Measurements from ENCODE around the gene HES5. TPM values are rescaled to one million over a fixed set of nuclear protein-coding genes. Genes with fewer than 3 reads are reported as not detected.
"Not testable (repeated sequence)": the region's sequence is repeated elsewhere in the genome, so short reads cannot be mapped to it uniquely, and the experiment has no call there.

Gene HES5
- total RNA-seq (not detected in 2 replicates), polyA plus RNA-seq (not detected in 2 replicates), polyA minus RNA-seq (ENCODE audit: low replicate concordance) (not detected in 2 replicates)
- not detected in 2 replicates for polyA plus RNA-seq (2012)

- Histone ChIP-seq H4K20me1 (ENCODE audit: control insufficient read depth, extremely low read depth, insufficient read depth, low read length) (no peaks in the 10 kb centered on the region), H3K27ac (ENCODE audit: insufficient read depth, low read length) (no peak within 1 kb of the TSS), H3K27me3 (ENCODE audit: control insufficient read depth, insufficient read depth, low read length) (peaks cover 14% of the 10 kb centered on the region), H3K9ac (ENCODE audit: insufficient read depth, low read length) (no peak within 1 kb of the TSS), H2AFZ (ENCODE audit: low read length) (no peak within 1 kb of the TSS), H3K36me3 (ENCODE audit: control insufficient read depth, insufficient read depth, low read length) (no peaks in the 10 kb centered on the region), H3K4me2 (ENCODE audit: extremely low read depth, insufficient read depth, low read length) (no peak within 1 kb of the TSS), H3K79me2 (ENCODE audit: control insufficient read depth, insufficient read depth, low read length) (peaks cover 10% of the 10 kb centered on the region), H3K4me3 (replicated peaks in 1 of 4; ENCODE audit: control extremely low read depth in 1 of 4, insufficient read depth in 1 of 4, low read depth in 3 of 4, low read length in 4 of 4) (no peak within 1 kb of the TSS), H3K4me1 (ENCODE audit: control insufficient read depth, extremely low read depth, insufficient read depth, low read length) (peaks cover 5% of the 10 kb centered on the region), H3K9me3 (ENCODE audit: control insufficient read depth, insufficient read depth, low read depth, low read length) (no peaks in the 10 kb centered on the region)
- no peak for DNase-seq (ENCODE audit: low read depth in 2 of 2)
- TF ChIP-seq EZH2 (IDR thresholded peaks at IDR 0.05; ENCODE audit: low read length, missing control alignments) = peak; percentile 99
- TF ChIP-seq, protein P1, sequence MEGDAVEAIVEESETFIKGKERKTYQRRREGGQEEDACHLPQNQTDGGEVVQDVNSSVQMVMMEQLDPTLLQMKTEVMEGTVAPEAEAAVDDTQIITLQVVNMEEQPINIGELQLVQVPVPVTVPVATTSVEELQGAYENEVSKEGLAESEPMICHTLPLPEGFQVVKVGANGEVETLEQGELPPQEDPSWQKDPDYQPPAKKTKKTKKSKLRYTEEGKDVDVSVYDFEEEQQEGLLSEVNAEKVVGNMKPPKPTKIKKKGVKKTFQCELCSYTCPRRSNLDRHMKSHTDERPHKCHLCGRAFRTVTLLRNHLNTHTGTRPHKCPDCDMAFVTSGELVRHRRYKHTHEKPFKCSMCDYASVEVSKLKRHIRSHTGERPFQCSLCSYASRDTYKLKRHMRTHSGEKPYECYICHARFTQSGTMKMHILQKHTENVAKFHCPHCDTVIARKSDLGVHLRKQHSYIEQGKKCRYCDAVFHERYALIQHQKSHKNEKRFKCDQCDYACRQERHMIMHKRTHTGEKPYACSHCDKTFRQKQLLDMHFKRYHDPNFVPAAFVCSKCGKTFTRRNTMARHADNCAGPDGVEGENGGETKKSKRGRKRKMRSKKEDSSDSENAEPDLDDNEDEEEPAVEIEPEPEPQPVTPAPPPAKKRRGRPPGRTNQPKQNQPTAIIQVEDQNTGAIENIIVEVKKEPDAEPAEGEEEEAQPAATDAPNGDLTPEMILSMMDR (conservative IDR thresholded peaks at IDR 0.05 in 1 of 2, IDR thresholded peaks at IDR 0.05 in 1 of 2; ENCODE audit: low read depth in 1 of 2, low read length in 2 of 2) = no peak
Observed at GRCh38 chr1:2529784-2530512, at the start of gene HES5. HES5 (minus strand) TSS chr1:2530263; CDS start chr1:2530164, 99 bp downstream.

GRCh38 chr1:2578758-2579118, 48.7 kb upstream of the HES5 start:
- H3K27me3 ChIP-seq (ENCODE audit: control insufficient read depth, insufficient read depth, low read length) = peaks cover 6% of the 10 kb centered on the region

DNA sequence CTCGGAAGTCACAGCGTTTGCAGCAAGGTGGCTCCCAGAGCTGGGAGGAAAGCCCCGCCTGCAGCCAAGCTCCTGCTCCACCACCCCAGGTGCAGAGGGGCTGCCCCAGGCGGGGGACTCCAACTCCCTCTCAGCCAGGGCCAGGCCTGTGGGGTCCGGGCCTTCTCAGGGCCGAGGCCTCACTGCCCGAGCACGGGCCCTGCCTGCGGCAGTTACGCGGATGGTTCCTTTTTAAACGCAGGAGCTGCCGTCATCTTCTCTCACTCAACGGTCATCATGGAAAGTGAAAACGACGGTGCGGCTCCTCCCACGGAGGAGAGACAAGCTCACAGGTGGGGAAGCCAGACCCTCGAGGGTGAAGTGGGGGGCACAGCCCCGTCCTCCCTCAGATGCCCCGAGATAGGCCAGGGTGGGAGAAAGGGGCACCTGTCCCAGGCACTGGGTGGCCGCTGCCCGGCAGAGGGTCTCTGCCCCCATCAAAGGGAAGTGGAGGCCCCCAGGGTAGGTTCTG, 47.6 kb upstream of the HES5 start:
- H3K9ac ChIP-seq (ENCODE audit: insufficient read depth, low read length); H2AFZ ChIP-seq (ENCODE audit: low read length); H3K4me2 ChIP-seq (ENCODE audit: extremely low read depth, insufficient read depth, low read length); H3K9me3 ChIP-seq (ENCODE audit: control insufficient read depth, insufficient read depth, low read depth, low read length); H4K20me1 ChIP-seq (ENCODE audit: control insufficient read depth, extremely low read depth, insufficient read depth, low read length); H3K27me3 ChIP-seq (ENCODE audit: control insufficient read depth, insufficient read depth, low read length); H3K79me2 ChIP-seq (ENCODE audit: control insufficient read depth, insufficient read depth, low read length); H3K27ac ChIP-seq (ENCODE audit: insufficient read depth, low read length); DNase-seq (ENCODE audit: low read depth in 2 of 2); H3K4me1 ChIP-seq (ENCODE audit: control insufficient read depth, extremely low read depth, insufficient read depth, low read length); H3K36me3 ChIP-seq (ENCODE audit: control insufficient read depth, insufficient read depth, low read length); H3K4me3 ChIP-seq (replicated peaks in 1 of 4; ENCODE audit: control extremely low read depth in 1 of 4, insufficient read depth in 1 of 4, low read depth in 3 of 4, low read length in 4 of 4): not testable (repeated sequence)

More at GRCh38 chr1:2578758-2579118, 48.7 kb upstream of the HES5 start:
- H3K27ac ChIP-seq (ENCODE audit: insufficient read depth, low read length) = no peak overlapping the region
- no peaks in the 10 kb centered on the region for H3K79me2 ChIP-seq (ENCODE audit: control insufficient read depth, insufficient read depth, low read length)
- no peak overlapping the region for H2AFZ ChIP-seq (ENCODE audit: low read length)
- DNase-seq (ENCODE audit: low read depth in 2 of 2) = no peak
- no peak overlapping the region for H3K4me2 ChIP-seq (ENCODE audit: extremely low read depth, insufficient read depth, low read length)
- no peak overlapping the region for H3K9ac ChIP-seq (ENCODE audit: insufficient read depth, low read length)
- peaks cover 2% of the 10 kb centered on the region for H3K4me1 ChIP-seq (ENCODE audit: control insufficient read depth, extremely low read depth, insufficient read depth, low read length)
- no peaks in the 10 kb centered on the region for H3K36me3 ChIP-seq (ENCODE audit: control insufficient read depth, insufficient read depth, low read length)
- TF ChIP-seq EZH2 (IDR thresholded peaks at IDR 0.05; ENCODE audit: low read length, missing control alignments) = no peak
- TF ChIP-seq, protein P1 (conservative IDR thresholded peaks at IDR 0.05 in 1 of 2, IDR thresholded peaks at IDR 0.05 in 1 of 2; ENCODE audit: low read depth in 1 of 2, low read length in 2 of 2) = no peak
- H3K9me3 ChIP-seq (ENCODE audit: control insufficient read depth, insufficient read depth, low read depth, low read length) = no peaks in the 10 kb centered on the region
- H4K20me1 ChIP-seq (ENCODE audit: control insufficient read depth, extremely low read depth, insufficient read depth, low read length) = no peaks in the 10 kb centered on the region
- no peak overlapping the region for H3K4me3 ChIP-seq (replicated peaks in 1 of 4; ENCODE audit: control extremely low read depth in 1 of 4, insufficient read depth in 1 of 4, low read depth in 3 of 4, low read length in 4 of 4)

All from fibroblast of lung (primary cell).